Upper lobe of left lung (tissue), 6 donors: ENCODE measurements around the gene SLC29A3. TPM values are rescaled to one million over a fixed set of nuclear protein-coding genes. Genes with fewer than 3 reads are reported as not detected.

Experiments used
- ATAC-seq, 2 donors: fragments of 200-7000 bp; cut with Tn5 transposase; one replicate each; pipeline ENCODE4 v1.9.1; 2022; ENCODE audit warnings: mild to moderate bottlenecking in 2 of 2, moderate library complexity in 2 of 2; ENCODE audit not compliant: low FRiP score in 2 of 2
- DNase-seq, 2 donors: peaks; one replicate each; pipeline ENCODE4 v3.0.0-alpha.2; 2019 to 2020
- H3K27ac ChIP-seq, 4 donors: fragments of 200-600 bp; sonication (generic); one replicate each; pipeline ENCODE4 v1.5.1; 2016 to 2019
- H3K27me3 ChIP-seq, 4 donors: fragments of 200-600 bp; sonication (generic); one replicate each; pipeline ENCODE4 v1.5.1; 2017 to 2019
- H3K36me3 ChIP-seq, 4 donors: fragments of 200-600 bp; sonication (generic); one replicate each; pipeline ENCODE4 v1.5.1; 2016 to 2019
- H3K4me1 ChIP-seq, 4 donors: fragments of 200-600 bp; sonication (generic); one replicate each; pipeline ENCODE4 v1.5.1; 2018 to 2019
- H3K4me3 ChIP-seq, 4 donors: fragments of 200-600 bp; sonication (generic); one replicate each; pipeline ENCODE4 v1.5.1; 2017 to 2019; ENCODE audit warnings: mild to moderate bottlenecking in 2 of 4, moderate library complexity in 1 of 4
- H3K9me3 ChIP-seq, 4 donors: fragments of 200-600 bp; sonication (generic); one replicate each; pipeline ENCODE4 v1.5.1; 2018 to 2019
- EP300 ChIP-seq, 4 donors: sonication (generic); formaldehyde crosslinking; IDR thresholded peaks; one replicate each; pipeline ENCODE4 v1.5.1; 2017; ENCODE audit warnings: antibody characterized with exemption in 4 of 4, control low read depth in 2 of 4
- POLR2A ChIP-seq, 4 donors: fragments of 450-650 bp; IDR thresholded peaks; one replicate each; pipeline ENCODE4 v1.5.1; 2016 to 2017; ENCODE audit warnings: antibody characterized with exemption in 4 of 4, mild to moderate bottlenecking in 2 of 4
- POLR2AphosphoS5 ChIP-seq, 2 donors: sonication (generic); formaldehyde crosslinking; IDR thresholded peaks; one replicate each; pipeline ENCODE4 v1.5.1; 2017; ENCODE audit warnings: antibody characterized with exemption in 2 of 2
- WGBS, 2 donors: methylation state at CpG; one replicate each; pipeline ENCODE4 v1.1.5; 2017 to 2018; 5-methylcytosine and 5-hydroxymethylcytosine counted together
- total RNA-seq, 6 donors: library from RNA; depleted of rRNA in 4 of 6; stranded (reverse); fragments of >200 nt in 4 of 6; gene quantifications; one replicate each; pipeline versions ENCODE4 v1.1.0 to v1.2.1, GENCODE V29; 2016 to 2021
- TF ChIP-seq, protein P1 (sequence below), 6 experiments: fragments of 450-650 bp in 4 of 6; fragments of 200-600 bp in 2 of 6; sonication (generic) in 2 of 6; IDR thresholded peaks; one replicate each; pipeline ENCODE4 v1.5.1; 2016 to 2019; ENCODE audit warnings: antibody characterized with exemption in 6 of 6
- donor health status: DM: no; HTN: no; CAD: no; lungs with moderate emphysema.
- donor health status: DM: no; HTN: yes; CAD: no; lungs with severe emphysema.

The SLC29A3 gene
- total RNA-seq, 6 donors from 2014 or later: 6.7 to 17.0 (median 9.2) TPM

DNA sequence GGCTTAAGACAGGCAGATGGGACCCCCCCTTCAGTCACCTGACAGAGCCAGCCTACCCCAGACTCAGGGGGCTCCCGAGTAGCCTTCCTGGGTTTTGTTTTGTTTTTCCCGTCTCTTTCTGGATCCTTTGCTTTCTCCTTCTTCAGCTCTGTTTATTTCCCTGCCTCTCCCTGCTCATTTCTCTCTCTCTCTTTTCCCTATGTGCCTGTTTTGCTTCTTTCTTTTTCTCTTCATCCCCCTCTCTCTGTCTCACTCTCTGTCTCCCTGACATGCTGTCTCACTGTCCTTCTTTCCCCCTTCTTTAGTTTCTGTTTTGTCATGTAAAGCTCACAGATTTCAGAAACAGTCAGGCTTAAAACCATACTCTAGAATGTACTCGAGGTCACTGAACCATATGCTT, 38.2 kb upstream of the SLC29A3 start:
- TF ChIP-seq POLR2A (IDR thresholded peaks at IDR 0.05) (no peak), POLR2AphosphoS5 (IDR thresholded peaks at IDR 0.05) (no peak), EP300 (IDR thresholded peaks at IDR 0.05) (no peak)
- TF ChIP-seq, protein P1, sequence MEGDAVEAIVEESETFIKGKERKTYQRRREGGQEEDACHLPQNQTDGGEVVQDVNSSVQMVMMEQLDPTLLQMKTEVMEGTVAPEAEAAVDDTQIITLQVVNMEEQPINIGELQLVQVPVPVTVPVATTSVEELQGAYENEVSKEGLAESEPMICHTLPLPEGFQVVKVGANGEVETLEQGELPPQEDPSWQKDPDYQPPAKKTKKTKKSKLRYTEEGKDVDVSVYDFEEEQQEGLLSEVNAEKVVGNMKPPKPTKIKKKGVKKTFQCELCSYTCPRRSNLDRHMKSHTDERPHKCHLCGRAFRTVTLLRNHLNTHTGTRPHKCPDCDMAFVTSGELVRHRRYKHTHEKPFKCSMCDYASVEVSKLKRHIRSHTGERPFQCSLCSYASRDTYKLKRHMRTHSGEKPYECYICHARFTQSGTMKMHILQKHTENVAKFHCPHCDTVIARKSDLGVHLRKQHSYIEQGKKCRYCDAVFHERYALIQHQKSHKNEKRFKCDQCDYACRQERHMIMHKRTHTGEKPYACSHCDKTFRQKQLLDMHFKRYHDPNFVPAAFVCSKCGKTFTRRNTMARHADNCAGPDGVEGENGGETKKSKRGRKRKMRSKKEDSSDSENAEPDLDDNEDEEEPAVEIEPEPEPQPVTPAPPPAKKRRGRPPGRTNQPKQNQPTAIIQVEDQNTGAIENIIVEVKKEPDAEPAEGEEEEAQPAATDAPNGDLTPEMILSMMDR (IDR thresholded peaks at IDR 0.05): no peak
- H3K4me1 ChIP-seq: no peaks in the 10 kb centered on the region
- peaks cover 0 to 21% (median 6%) of the 10 kb centered on the region in 4 donors for H3K36me3 ChIP-seq
- H3K27me3 ChIP-seq: no peaks in the 10 kb centered on the region
- H3K27ac ChIP-seq: no peak overlapping the region
- 44 to 52% methylated on average over 3 of the region's 3 CpGs for WGBS, 2 donors
- no peak overlapping the region for H3K4me3 ChIP-seq
- DNase-seq: no peak
- no peaks in the 10 kb centered on the region for H3K9me3 ChIP-seq
- ATAC-seq: no peak

GRCh38 chr10:71281646-71282322, 37.3 kb upstream of the SLC29A3 start:
- H3K4me1 ChIP-seq: peaks cover 0 to 9% (median 1%) of the 10 kb centered on the region in 4 donors

GRCh38 chr10:71282323-71282680, 36.8 kb upstream of the SLC29A3 start:
- Histone ChIP-seq H3K4me3 (no peak overlapping the region), H3K4me1 (peaks cover 0 to 12% (median 3%) of the 10 kb centered on the region in 4 donors), H3K9me3 (no peaks in the 10 kb centered on the region), H3K27me3 (no peaks in the 10 kb centered on the region), H3K36me3 (peaks cover 0 to 36% (median 16%) of the 10 kb centered on the region in 4 donors), H3K27ac (no peak overlapping the region)
- 68 to 96% methylated on average over 2 of the region's 2 CpGs for WGBS, 2 donors
- TF ChIP-seq, protein P1 (IDR thresholded peaks at IDR 0.05): no peak
- TF ChIP-seq POLR2AphosphoS5 (IDR thresholded peaks at IDR 0.05): no peak
- no peak for TF ChIP-seq EP300 (IDR thresholded peaks at IDR 0.05)
- no peak for TF ChIP-seq POLR2A (IDR thresholded peaks at IDR 0.05)
- DNase-seq (no peak), ATAC-seq (no peak)

More at GRCh38 chr10:71281646-71282322, 37.3 kb upstream of the SLC29A3 start:
- TF ChIP-seq EP300 (IDR thresholded peaks at IDR 0.05): no peak
- no peak for TF ChIP-seq POLR2AphosphoS5 (IDR thresholded peaks at IDR 0.05)
- no peak for TF ChIP-seq POLR2A (IDR thresholded peaks at IDR 0.05)
- TF ChIP-seq, protein P1 (IDR thresholded peaks at IDR 0.05): no peak
- DNase-seq (no peak), ATAC-seq (no peak)
- Histone ChIP-seq H3K9me3 (no peaks in the 10 kb centered on the region), H3K27me3 (no peaks in the 10 kb centered on the region), H3K27ac (no peak overlapping the region), H3K36me3 (peaks cover 0 to 31% (median 12%) of the 10 kb centered on the region in 4 donors), H3K4me3 (no peak overlapping the region)
- 87 to 90% methylated on average over 4 to 8 of the region's 8 CpGs for WGBS, 2 donors

- peaks cover 0 to 47% (median 25%) of the 10 kb centered on the region in 4 donors for H3K36me3 ChIP-seq
- H3K27me3 ChIP-seq: no peaks in the 10 kb centered on the region
- no peak for ATAC-seq
- H3K4me3 ChIP-seq: no peak overlapping the region
- DNase-seq: no peak
- H3K9me3 ChIP-seq: no peaks in the 10 kb centered on the region
- H3K4me1 ChIP-seq: peaks cover 0 to 14% (median 5%) of the 10 kb centered on the region in 4 donors
- WGBS, 2 donors: 85 to 92% methylated on average over 6 of the region's 6 CpGs
- no peak overlapping the region for H3K27ac ChIP-seq
- TF ChIP-seq POLR2A (IDR thresholded peaks at IDR 0.05): no peak
- TF ChIP-seq, protein P1 (IDR thresholded peaks at IDR 0.05): no peak
- no peak for TF ChIP-seq EP300 (IDR thresholded peaks at IDR 0.05)
- no peak for TF ChIP-seq POLR2AphosphoS5 (IDR thresholded peaks at IDR 0.05)
Observed at GRCh38 chr10:71283410-71283809, 35.6 kb upstream of the SLC29A3 start.

DNA sequence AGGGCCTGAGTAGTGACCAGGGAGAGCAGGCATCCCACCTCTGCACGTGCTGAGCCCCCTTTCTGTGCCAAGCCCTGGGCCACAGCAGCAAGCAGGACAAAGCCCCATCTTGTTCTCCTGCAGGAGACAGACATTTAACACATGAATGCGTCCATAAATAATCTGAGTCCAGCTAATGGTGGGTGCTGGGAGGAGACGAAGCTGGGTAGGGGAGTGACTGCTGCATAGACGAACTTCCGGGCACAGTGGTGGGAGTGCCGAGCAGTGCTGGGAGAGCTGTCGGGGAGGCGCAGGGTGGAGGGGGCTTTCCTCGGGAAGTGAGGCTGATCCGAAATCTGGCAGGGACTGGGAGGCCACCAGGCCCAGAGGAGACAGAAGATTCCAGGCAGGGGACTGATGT, 35.2 kb upstream of the SLC29A3 start:
- Histone ChIP-seq H3K27ac (no peak overlapping the region), H3K9me3 (no peaks in the 10 kb centered on the region), H3K4me3 (no peak overlapping the region), H3K36me3 (peaks cover 0 to 52% (median 27%) of the 10 kb centered on the region in 4 donors), H3K27me3 (no peaks in the 10 kb centered on the region), H3K4me1 (peaks cover 0 to 14% (median 5%) of the 10 kb centered on the region in 4 donors)
- DNase-seq: no peak
- no peak for ATAC-seq
- WGBS, 2 donors: 91 to 92% methylated on average over 10 of the region's 10 CpGs
- TF ChIP-seq POLR2AphosphoS5 (IDR thresholded peaks at IDR 0.05): no peak
- TF ChIP-seq, protein P1 (IDR thresholded peaks at IDR 0.05): no peak
- TF ChIP-seq EP300 (IDR thresholded peaks at IDR 0.05): no peak
- no peak for TF ChIP-seq POLR2A (IDR thresholded peaks at IDR 0.05)
